Parathyroid adenoma (tissue), 2 donors: ENCODE results near the gene SMIM24.

ENCODE experiments used
- H2AFZ ChIP-seq: fragments of 300-600 bp; sonication (generic); one replicate; pipeline ENCODE4 v1.7.0; 2017; ENCODE audit warnings: antibody characterized with exemption, mild to moderate bottlenecking
- H3K27ac ChIP-seq: fragments of 300-600 bp; sonication (generic); one replicate; pipeline ENCODE4 v1.7.0; 2017
- H3K27me3 ChIP-seq: fragments of 300-600 bp; sonication (generic); one replicate; pipeline ENCODE4 v1.7.0; 2017; ENCODE audit warnings: low read length; ENCODE audit not compliant: control insufficient read depth, insufficient read depth
- H3K36me3 ChIP-seq: fragments of 300-600 bp; sonication (generic); one replicate; pipeline ENCODE4 v1.7.0; 2017; ENCODE audit warnings: low read length; ENCODE audit not compliant: control insufficient read depth, insufficient read depth
- H3K4me1 ChIP-seq: fragments of 300-600 bp; sonication (generic); one replicate; pipeline ENCODE4 v1.7.0; 2017; ENCODE audit warnings: control low read depth
- H3K4me2 ChIP-seq: fragments of 300-600 bp; sonication (generic); one replicate; pipeline ENCODE4 v1.7.0; 2017; ENCODE audit warnings: low read length
- H3K4me3 ChIP-seq: fragments of 300-600 bp; sonication (generic); one replicate; pipeline ENCODE4 v1.7.0; 2017; ENCODE audit warnings: low read depth, low read length
- H3K79me2 ChIP-seq: fragments of 300-600 bp; sonication (generic); one replicate; pipeline ENCODE4 v1.7.0; 2017; ENCODE audit warnings: control low read depth
- H3K9ac ChIP-seq: fragments of 300-600 bp; sonication (generic); one replicate; pipeline ENCODE4 v1.7.0; 2017; ENCODE audit warnings: mild to moderate bottlenecking
- H3K9me3 ChIP-seq: fragments of 300-600 bp; sonication (generic); one replicate; pipeline ENCODE4 v1.7.0; 2017; ENCODE audit warnings: low read length; ENCODE audit not compliant: control insufficient read depth
- CTCF ChIP-seq: fragments of 300-600 bp; sonication (generic); IDR thresholded peaks from one replicate; pipeline ENCODE4 v1.7.0; 2017; ENCODE audit warnings: antibody characterized with exemption, mild to moderate bottlenecking
- donor health status: primary hyperparathyroidism.

Gene SMIM24

GRCh38 chr19:3526507-3527237, 46.3 kb upstream of the SMIM24 start:
- Histone ChIP-seq H3K9me3 (no peaks in the 10 kb centered on the region), H3K79me2 (peaks cover 15% of the 10 kb centered on the region), H3K4me3 (no peak overlapping the region), H3K27me3 (no peaks in the 10 kb centered on the region), H3K4me2 (no peak overlapping the region), H3K4me1 (no peaks in the 10 kb centered on the region), H3K9ac (no peak overlapping the region), H2AFZ (no peak overlapping the region), H3K36me3 (no peaks in the 10 kb centered on the region), H3K27ac (no peak overlapping the region)
- no peak for TF ChIP-seq CTCF

- H2AFZ ChIP-seq = no peak overlapping the region
- H3K9me3 ChIP-seq = no peaks in the 10 kb centered on the region
- H3K4me3 ChIP-seq = no peak overlapping the region
- H3K4me1 ChIP-seq = no peaks in the 10 kb centered on the region
- no peak overlapping the region for H3K27ac ChIP-seq
- H3K36me3 ChIP-seq = no peaks in the 10 kb centered on the region
- no peaks in the 10 kb centered on the region for H3K27me3 ChIP-seq
- no peak for TF ChIP-seq CTCF
- no peak overlapping the region for H3K9ac ChIP-seq
- no peak overlapping the region for H3K4me2 ChIP-seq
- H3K79me2 ChIP-seq = peaks cover 26% of the 10 kb centered on the region
These were observed 44.7 kb upstream of the SMIM24 start for GRCh38 chr19:3524904-3525451.

- Histone ChIP-seq H3K27ac (no peak overlapping the region), H3K9me3 (no peaks in the 10 kb centered on the region), H3K36me3 (no peaks in the 10 kb centered on the region), H3K4me1 (no peaks in the 10 kb centered on the region), H3K4me2 (no peak overlapping the region), H3K79me2 (peaks cover 33% of the 10 kb centered on the region), H3K9ac (no peak overlapping the region), H3K4me3 (no peak overlapping the region), H3K27me3 (no peaks in the 10 kb centered on the region), H2AFZ (no peak overlapping the region)
- no peak for TF ChIP-seq CTCF
These were observed 43.9 kb upstream of the SMIM24 start for GRCh38 chr19:3524078-3524842.

- Histone ChIP-seq H3K36me3 (no peaks in the 10 kb centered on the region), H3K27ac (no peak overlapping the region), H3K9ac (no peak overlapping the region), H3K4me1 (peaks cover under 1% of the 10 kb centered on the region), H2AFZ (no peak overlapping the region), H3K79me2 (peaks cover 39% of the 10 kb centered on the region), H3K4me2 (no peak overlapping the region), H3K4me3 (no peak overlapping the region), H3K9me3 (no peaks in the 10 kb centered on the region), H3K27me3 (no peaks in the 10 kb centered on the region)
- no peak for TF ChIP-seq CTCF
These were observed 43.2 kb upstream of the SMIM24 start for GRCh38 chr19:3523361-3524077.
